ENCODE measurements around the gene PID1.

The PID1 gene

DNA sequence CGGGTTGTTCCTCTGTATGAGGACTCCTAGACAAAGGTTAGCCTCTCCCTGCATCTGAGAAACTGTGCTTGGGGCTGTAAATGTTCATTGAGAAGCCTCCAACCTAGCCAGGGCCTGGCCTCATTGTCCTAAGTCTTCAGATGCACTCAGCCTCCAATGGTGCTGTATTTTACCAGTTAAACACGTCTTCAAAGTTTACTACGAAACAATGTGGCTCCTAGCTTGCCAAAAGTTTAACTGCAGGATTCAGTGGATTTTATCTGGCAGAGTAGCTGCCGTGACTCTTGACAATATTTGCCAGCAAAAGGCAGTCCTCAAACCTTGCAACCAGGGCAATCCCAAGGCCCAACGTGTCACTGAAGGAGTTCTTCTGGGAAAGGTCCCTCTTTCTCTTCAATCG, 1.1 kb downstream of the PID1 start:
- H2AFZ ChIP-seq (ENCODE audit: insufficient read depth, low read length, poor library complexity), result no peak overlapping the region
- no peak overlapping the region for H2BK5ac ChIP-seq (ENCODE audit: low read depth, low read length, poor library complexity)
- no peak overlapping the region for H4K12ac ChIP-seq (ENCODE audit: low read depth, low read length)
- H4K91ac ChIP-seq (ENCODE audit: low read depth, low read length), result peak overlapping the region; percentile 2
- no peak for DNase-seq
- no peak overlapping the region for H3K4me3 ChIP-seq (ENCODE audit: low read depth, low read length)
- peak overlapping the region; percentile 16 for H3K4me2 ChIP-seq (ENCODE audit: low read length)
- no peaks in the 10 kb centered on the region for H3K9me3 ChIP-seq (ENCODE audit: insufficient read depth, low read depth, low read length)
- peaks cover 6% of the 10 kb centered on the region for H3K79me1 ChIP-seq (ENCODE audit: low read length)
- H3K9ac ChIP-seq (ENCODE audit: low read length), result no peak overlapping the region
- no CpG with 5 or more reads among the region's 6 CpGs for WGBS (ENCODE audit: extremely low coverage, insufficient coverage, insufficient read length)
- H3K36me3 ChIP-seq (ENCODE audit: control insufficient read depth in 1 of 2, insufficient read depth in 2 of 2, low read length in 2 of 2), result no peaks in the 10 kb centered on the region
- H3K27ac ChIP-seq (ENCODE audit: low read depth, low read length), result peak overlapping the region; percentile 3
- no peak overlapping the region for H3K23ac ChIP-seq (ENCODE audit: low read length)
- no peak overlapping the region for H3K14ac ChIP-seq (ENCODE audit: low read length)
- H3K27me3 ChIP-seq (ENCODE audit: insufficient read depth, low read length), result no peaks in the 10 kb centered on the region
- peaks cover 2% of the 10 kb centered on the region for H3K79me2 ChIP-seq (ENCODE audit: control insufficient read depth, insufficient read depth, low read length, poor library complexity)
- no peak overlapping the region for H3K18ac ChIP-seq (ENCODE audit: low read length)
- H2AK5ac ChIP-seq (ENCODE audit: low read length), result no peak overlapping the region
- H2BK120ac ChIP-seq (ENCODE audit: insufficient read depth, low read length, poor library complexity), result no peak overlapping the region
- H3K4ac ChIP-seq (ENCODE audit: low read depth, low read length), result peak overlapping the region; percentile 28
- H2BK12ac ChIP-seq (ENCODE audit: low read length), result no peak overlapping the region
- H3K4me1 ChIP-seq (ENCODE audit: control insufficient read depth in 1 of 2, insufficient read depth in 2 of 2, low read length in 2 of 2), result peaks cover 3 to 5% of the 10 kb centered on the region in 2 experiments
- no peak overlapping the region for H4K8ac ChIP-seq (ENCODE audit: low read depth, low read length)

DNA sequence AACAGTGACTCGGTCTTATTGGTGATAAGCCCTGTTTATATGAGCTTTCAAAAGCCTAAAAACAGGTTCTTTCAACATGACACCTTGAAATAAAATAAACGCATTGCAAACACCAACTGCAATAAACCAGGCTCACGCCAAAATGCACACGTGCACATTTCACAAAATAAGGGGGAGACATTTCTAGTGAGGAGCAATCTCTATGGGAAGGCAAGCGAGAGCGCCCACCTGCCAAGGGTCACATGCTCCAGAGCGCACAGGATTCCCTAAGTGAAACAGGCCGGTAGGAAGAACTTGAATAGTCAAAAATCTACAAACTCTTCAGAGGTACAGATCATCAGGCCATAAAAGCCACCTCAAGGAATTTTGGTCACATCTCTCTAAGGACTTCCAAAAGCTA, 1.9 kb downstream of the PID1 start:
- no CpG with 5 or more reads among the region's 8 CpGs for WGBS (ENCODE audit: extremely low coverage, insufficient coverage, insufficient read length)
- no peak overlapping the region for H3K9ac ChIP-seq (ENCODE audit: low read length)
- H4K91ac ChIP-seq (ENCODE audit: low read depth, low read length), result no peak overlapping the region
- peaks cover 3 to 5% of the 10 kb centered on the region in 2 experiments for H3K4me1 ChIP-seq (ENCODE audit: control insufficient read depth in 1 of 2, insufficient read depth in 2 of 2, low read length in 2 of 2)
- H3K4ac ChIP-seq (ENCODE audit: low read depth, low read length), result no peak overlapping the region
- H2BK120ac ChIP-seq (ENCODE audit: insufficient read depth, low read length, poor library complexity), result no peak overlapping the region
- H3K18ac ChIP-seq (ENCODE audit: low read length), result no peak overlapping the region
- H2AFZ ChIP-seq (ENCODE audit: insufficient read depth, low read length, poor library complexity), result no peak overlapping the region
- no peak overlapping the region for H2BK5ac ChIP-seq (ENCODE audit: low read depth, low read length, poor library complexity)
- no peaks in the 10 kb centered on the region for H3K36me3 ChIP-seq (ENCODE audit: control insufficient read depth in 1 of 2, insufficient read depth in 2 of 2, low read length in 2 of 2)
- H3K27ac ChIP-seq (ENCODE audit: low read depth, low read length), result no peak overlapping the region
- H3K14ac ChIP-seq (ENCODE audit: low read length), result no peak overlapping the region
- no peak overlapping the region for H3K4me2 ChIP-seq (ENCODE audit: low read length)
- H4K8ac ChIP-seq (ENCODE audit: low read depth, low read length), result no peak overlapping the region
- H3K79me1 ChIP-seq (ENCODE audit: low read length), result peaks cover 6% of the 10 kb centered on the region
- no peak overlapping the region for H2AK5ac ChIP-seq (ENCODE audit: low read length)
- H3K4me3 ChIP-seq (ENCODE audit: low read depth, low read length), result no peak overlapping the region
- no peaks in the 10 kb centered on the region for H3K9me3 ChIP-seq (ENCODE audit: insufficient read depth, low read depth, low read length)
- H2BK12ac ChIP-seq (ENCODE audit: low read length), result no peak overlapping the region
- peaks cover 2% of the 10 kb centered on the region for H3K79me2 ChIP-seq (ENCODE audit: control insufficient read depth, insufficient read depth, low read length, poor library complexity)
- H3K23ac ChIP-seq (ENCODE audit: low read length), result no peak overlapping the region
- H3K27me3 ChIP-seq (ENCODE audit: insufficient read depth, low read length), result no peaks in the 10 kb centered on the region
- DNase-seq, result no peak
- no peak overlapping the region for H4K12ac ChIP-seq (ENCODE audit: low read depth, low read length)

DNA sequence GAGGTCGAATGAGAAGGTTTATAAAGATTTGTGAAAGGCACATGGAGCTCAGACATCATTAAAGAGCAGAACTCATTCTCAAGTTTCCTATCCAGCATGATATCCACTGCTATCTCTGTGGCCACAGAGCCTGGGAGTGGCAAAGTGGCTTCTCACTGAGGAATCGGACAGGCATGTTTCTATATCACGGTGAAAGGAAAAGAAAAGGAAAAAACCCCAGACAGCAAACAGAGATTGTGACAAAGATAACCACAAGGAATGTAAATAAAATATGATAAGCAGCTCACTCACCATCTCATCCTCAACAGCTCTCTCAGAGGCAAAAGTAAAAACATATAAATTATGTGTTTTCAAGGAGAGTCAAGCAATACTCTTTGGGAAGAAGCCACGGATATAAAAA, 2.5 kb downstream of the PID1 start:
- H3K9ac ChIP-seq (ENCODE audit: low read length), result no peak overlapping the region
- no peak overlapping the region for H4K12ac ChIP-seq (ENCODE audit: low read depth, low read length)
- no peak overlapping the region for H2BK12ac ChIP-seq (ENCODE audit: low read length)
- H3K27ac ChIP-seq (ENCODE audit: low read depth, low read length), result no peak overlapping the region
- no peak overlapping the region for H2BK5ac ChIP-seq (ENCODE audit: low read depth, low read length, poor library complexity)
- H3K4me3 ChIP-seq (ENCODE audit: low read depth, low read length), result no peak overlapping the region
- H4K91ac ChIP-seq (ENCODE audit: low read depth, low read length), result no peak overlapping the region
- peaks cover 6% of the 10 kb centered on the region for H3K79me1 ChIP-seq (ENCODE audit: low read length)
- H3K4me1 ChIP-seq (ENCODE audit: control insufficient read depth in 1 of 2, insufficient read depth in 2 of 2, low read length in 2 of 2), result peaks cover 3 to 5% of the 10 kb centered on the region in 2 experiments
- no peak overlapping the region for H3K14ac ChIP-seq (ENCODE audit: low read length)
- no peak overlapping the region for H3K4ac ChIP-seq (ENCODE audit: low read depth, low read length)
- H3K79me2 ChIP-seq (ENCODE audit: control insufficient read depth, insufficient read depth, low read length, poor library complexity), result peaks cover 2% of the 10 kb centered on the region
- no peaks in the 10 kb centered on the region for H3K27me3 ChIP-seq (ENCODE audit: insufficient read depth, low read length)
- peak overlapping the region; percentile 13 for H3K4me2 ChIP-seq (ENCODE audit: low read length)
- H3K9me3 ChIP-seq (ENCODE audit: insufficient read depth, low read depth, low read length), result no peaks in the 10 kb centered on the region
- H3K23ac ChIP-seq (ENCODE audit: low read length), result no peak overlapping the region
- DNase-seq, result peak; percentile 57 to 80
- H2AFZ ChIP-seq (ENCODE audit: insufficient read depth, low read length, poor library complexity), result no peak overlapping the region
- 100% methylated on average over 1 of the region's 4 CpGs for WGBS (ENCODE audit: extremely low coverage, insufficient coverage, insufficient read length)
- no peak overlapping the region for H2AK5ac ChIP-seq (ENCODE audit: low read length)
- H3K36me3 ChIP-seq (ENCODE audit: control insufficient read depth in 1 of 2, insufficient read depth in 2 of 2, low read length in 2 of 2), result no peaks in the 10 kb centered on the region
- no peak overlapping the region for H3K18ac ChIP-seq (ENCODE audit: low read length)
- H4K8ac ChIP-seq (ENCODE audit: low read depth, low read length), result no peak overlapping the region
- H2BK120ac ChIP-seq (ENCODE audit: insufficient read depth, low read length, poor library complexity), result no peak overlapping the region

DNA sequence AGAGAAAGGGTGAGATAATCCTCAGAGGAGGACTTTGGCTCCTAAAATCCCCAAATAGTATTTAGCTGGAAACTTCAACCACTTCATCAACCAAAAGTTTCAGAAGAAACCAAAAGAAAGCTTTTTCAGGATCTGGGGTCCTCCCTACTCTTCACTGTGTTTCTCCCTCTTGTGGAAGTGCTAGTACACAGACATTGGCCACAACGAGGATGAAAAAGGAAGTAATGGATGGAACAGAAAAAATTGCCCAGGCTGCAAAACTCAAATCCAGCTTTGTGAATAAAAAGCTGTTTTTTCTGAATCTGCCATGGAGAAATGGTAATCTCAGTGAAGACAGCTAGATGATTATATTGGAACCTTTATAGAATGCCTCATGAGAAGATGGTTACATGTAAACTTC, 4.0 kb downstream of the PID1 start:
- Histone ChIP-seq H3K4me3 (ENCODE audit: low read depth, low read length) (no peak overlapping the region), H3K18ac (ENCODE audit: low read length) (no peak overlapping the region), H3K27ac (ENCODE audit: low read depth, low read length) (peak overlapping the region; percentile 3), H2BK12ac (ENCODE audit: low read length) (no peak overlapping the region), H3K79me2 (ENCODE audit: control insufficient read depth, insufficient read depth, low read length, poor library complexity) (peaks cover 2% of the 10 kb centered on the region), H4K8ac (ENCODE audit: low read depth, low read length) (no peak overlapping the region), H3K9ac (ENCODE audit: low read length) (no peak overlapping the region), H3K27me3 (ENCODE audit: insufficient read depth, low read length) (no peaks in the 10 kb centered on the region), H3K79me1 (ENCODE audit: low read length) (peaks cover 6% of the 10 kb centered on the region), H4K91ac (ENCODE audit: low read depth, low read length) (no peak overlapping the region), H3K9me3 (ENCODE audit: insufficient read depth, low read depth, low read length) (no peaks in the 10 kb centered on the region), H2AK5ac (ENCODE audit: low read length) (no peak overlapping the region), H2AFZ (ENCODE audit: insufficient read depth, low read length, poor library complexity) (no peak overlapping the region), H2BK120ac (ENCODE audit: insufficient read depth, low read length, poor library complexity) (no peak overlapping the region), H3K4me1 (ENCODE audit: control insufficient read depth in 1 of 2, insufficient read depth in 2 of 2, low read length in 2 of 2) (peaks cover 3 to 5% of the 10 kb centered on the region in 2 experiments), H4K12ac (ENCODE audit: low read depth, low read length) (no peak overlapping the region), H3K4me2 (ENCODE audit: low read length) (no peak overlapping the region), H3K14ac (ENCODE audit: low read length) (no peak overlapping the region), H2BK5ac (ENCODE audit: low read depth, low read length, poor library complexity) (no peak overlapping the region), H3K4ac (ENCODE audit: low read depth, low read length) (no peak overlapping the region), H3K23ac (ENCODE audit: low read length) (no peak overlapping the region), H3K36me3 (ENCODE audit: control insufficient read depth in 1 of 2, insufficient read depth in 2 of 2, low read length in 2 of 2) (no peaks in the 10 kb centered on the region)
- WGBS (ENCODE audit: extremely low coverage, insufficient coverage, insufficient read length), result no CpG with 5 or more reads among the region's 1 CpG
- DNase-seq, result no peak
